Neural crest cell (in vitro differentiated cells): ENCODE data around the gene SREBF2. TPM values are rescaled to one million over a fixed set of nuclear protein-coding genes. Genes with fewer than 3 reads are reported as not detected.

Source experiments
- microRNA-seq: library from miRNA; unstranded; fragments of <30 nt; microRNA quantifications from one replicate; pipeline ENCODE4, GENCODE V29; 2020
- total RNA-seq: library from RNA; stranded (reverse); gene quantifications from 2 replicates; pipeline ENCODE4 v1.2.1, GENCODE V29; 2021

SREBF2 gene
- total RNA-seq, 1 donor from 2014 or later: 209 TPM

Small RNA genes within 50 kb of the gene (microRNA-seq; reads per million reads assigned to microRNA genes)
- gene MIR33A: 359 reads per million, percentile 73 among the genes with 10 or more reads in this experiment

Other genes starting within 250 kb of the SREBF2 start
- 28.0 and 30.8 TPM in 2 replicates for gene PMM1, start 243.3 kb upstream of the SREBF2 start, total RNA-seq
- 38.0 and 40.0 TPM in 2 replicates for gene DESI1, start 212.1 kb upstream of the SREBF2 start, total RNA-seq
- 427 TPM in 2 replicates for gene XRCC6, start 211.8 kb upstream of the SREBF2 start, total RNA-seq
- gene SNU13, start 144.2 kb upstream of the SREBF2 start, total RNA-seq: 155 and 160 TPM in 2 replicates
- 0.16 and 0.48 TPM in 2 replicates for gene MEI1, start 133.6 kb upstream of the SREBF2 start, total RNA-seq
- gene CCDC134, start 32.4 kb upstream of the SREBF2 start, total RNA-seq: 23.0 and 26.0 TPM in 2 replicates
- 0.19 TPM in 1 of 2 replicates, not detected in the other for gene SHISA8, start 82.0 kb downstream of the SREBF2 start, total RNA-seq
- 4.0 and 4.4 TPM in 2 replicates for gene TNFRSF13C, start 93.7 kb downstream of the SREBF2 start, total RNA-seq
- gene CENPM, start 114.0 kb downstream of the SREBF2 start, total RNA-seq: 47.3 and 48.9 TPM in 2 replicates
- gene SEPTIN3, start 136.3 kb downstream of the SREBF2 start, total RNA-seq: 71.5 and 75.0 TPM in 2 replicates
- gene WBP2NL, start 165.7 kb downstream of the SREBF2 start, total RNA-seq: not detected in 2 replicates
- gene NAGA, start 237.7 kb downstream of the SREBF2 start, total RNA-seq: 21.2 and 21.4 TPM in 2 replicates
- 1.3 and 1.5 TPM in 2 replicates for gene PHETA2, start 241.1 kb downstream of the SREBF2 start, total RNA-seq
- 65.7 and 70.9 TPM in 2 replicates for gene SMDT1, start 246.6 kb downstream of the SREBF2 start, total RNA-seq